Measurements from ENCODE around the gene MMAB.

DNA sequence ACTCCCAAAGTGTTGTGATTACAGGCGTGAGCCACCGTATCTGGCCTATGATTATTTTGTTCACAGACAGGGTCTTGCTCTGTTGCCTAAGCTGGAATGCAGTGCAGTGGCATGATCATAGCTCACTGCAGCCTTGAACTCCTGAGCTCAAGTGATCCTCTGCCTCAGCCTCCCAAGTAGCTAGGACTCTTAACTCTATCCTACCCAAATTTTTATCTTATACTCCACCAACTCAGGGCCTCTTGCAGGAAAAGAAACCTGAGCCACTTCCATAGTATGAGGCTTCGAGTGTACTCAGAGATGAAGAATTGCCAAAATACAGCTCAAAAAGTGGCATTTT lies 828 bp downstream of the MMAB start:
- TF ChIP-seq EP300 (IDR thresholded peaks at IDR 0.05) (no peak), CTCF (IDR thresholded peaks at IDR 0.05) (no peak)
